HL-60 (cell line): Measurements from ENCODE around the gene FOCAD.

Experiments used
- POLR2AphosphoS5 ChIP-seq: IDR thresholded peaks from 2 replicates; pipeline ENCODE4 v1.6.1; 2012; ENCODE audit warnings: low read depth
- REST ChIP-seq: IDR thresholded peaks from 2 replicates; pipeline ENCODE4 v1.6.1; 2012; ENCODE audit warnings: low read depth; ENCODE audit not compliant: insufficient replicate concordance
- SPI1 ChIP-seq: IDR thresholded peaks from 2 replicates; pipeline ENCODE4 v1.6.1; 2012; ENCODE audit warnings: low read depth, mild to moderate bottlenecking, borderline replicate concordance
- TF ChIP-seq, protein P1 (sequence below): IDR thresholded peaks from one replicate; pipeline ENCODE4 v1.5.1; 2011; ENCODE audit warnings: low read length, control low read depth, inconsistent platforms; ENCODE audit not compliant: insufficient read depth

DNA sequence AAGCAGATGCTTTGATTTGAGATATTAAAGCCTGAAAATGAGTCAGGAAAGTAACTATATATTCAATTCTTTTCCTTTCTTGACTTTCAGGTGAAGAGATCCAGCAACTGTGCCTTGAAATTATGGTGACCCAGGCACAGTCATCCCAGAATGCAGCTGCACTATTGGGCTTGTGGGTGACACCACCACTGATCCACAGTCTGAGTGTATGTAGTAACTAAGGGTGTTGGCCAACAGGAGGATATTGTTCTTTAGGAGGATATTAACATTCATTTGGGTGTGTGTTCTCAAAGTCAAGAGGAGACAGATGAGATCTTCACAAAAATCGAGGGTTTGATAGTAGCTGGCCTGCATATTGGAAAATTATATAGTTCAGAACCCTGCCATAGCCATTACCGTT, 294.2 kb downstream of the FOCAD start:
- TF ChIP-seq, protein P1, sequence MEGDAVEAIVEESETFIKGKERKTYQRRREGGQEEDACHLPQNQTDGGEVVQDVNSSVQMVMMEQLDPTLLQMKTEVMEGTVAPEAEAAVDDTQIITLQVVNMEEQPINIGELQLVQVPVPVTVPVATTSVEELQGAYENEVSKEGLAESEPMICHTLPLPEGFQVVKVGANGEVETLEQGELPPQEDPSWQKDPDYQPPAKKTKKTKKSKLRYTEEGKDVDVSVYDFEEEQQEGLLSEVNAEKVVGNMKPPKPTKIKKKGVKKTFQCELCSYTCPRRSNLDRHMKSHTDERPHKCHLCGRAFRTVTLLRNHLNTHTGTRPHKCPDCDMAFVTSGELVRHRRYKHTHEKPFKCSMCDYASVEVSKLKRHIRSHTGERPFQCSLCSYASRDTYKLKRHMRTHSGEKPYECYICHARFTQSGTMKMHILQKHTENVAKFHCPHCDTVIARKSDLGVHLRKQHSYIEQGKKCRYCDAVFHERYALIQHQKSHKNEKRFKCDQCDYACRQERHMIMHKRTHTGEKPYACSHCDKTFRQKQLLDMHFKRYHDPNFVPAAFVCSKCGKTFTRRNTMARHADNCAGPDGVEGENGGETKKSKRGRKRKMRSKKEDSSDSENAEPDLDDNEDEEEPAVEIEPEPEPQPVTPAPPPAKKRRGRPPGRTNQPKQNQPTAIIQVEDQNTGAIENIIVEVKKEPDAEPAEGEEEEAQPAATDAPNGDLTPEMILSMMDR = no peak
- TF ChIP-seq SPI1 = no peak
- no peak for TF ChIP-seq POLR2AphosphoS5
- no peak for TF ChIP-seq REST
